BJ (cell line): ENCODE data around the gene ZC3HAV1. TPM values are rescaled to one million over a fixed set of nuclear protein-coding genes. Genes with fewer than 3 reads are reported as not detected.

Source experiments
- CTCF ChIA-PET: fragments of 350-600 bp; formaldehyde crosslinking; extraction: SDS; loops from one replicate; lab custom pipeline; 2021; ENCODE audit warnings: antibody characterized with exemption, inconsistent platforms; lab: Yijun Ruan, JAX
- POLR2A ChIA-PET: fragments of 300-600 bp; sonication (Branson Sonifier 250); formaldehyde crosslinking; extraction: SDS; loops from one replicate; lab custom pipeline; 2021; ENCODE audit warnings: antibody characterized with exemption; lab: Charles Lee
- DNase-seq: peaks from one replicate; pipeline ENCODE4 v3.0.0-alpha.2; 2011; ENCODE audit warnings: low read depth
- H3K27me3 ChIP-seq: 2 replicates; pipeline ENCODE4 v1.6.0; 2011; ENCODE audit warnings: low read length; ENCODE audit not compliant: control insufficient read depth, insufficient read depth
- H3K36me3 ChIP-seq: 2 replicates; pipeline ENCODE4 v1.5.1; 2011; ENCODE audit warnings: low read length; ENCODE audit not compliant: control insufficient read depth, insufficient read depth
- H3K4me3 ChIP-seq: 2 replicates; pipeline ENCODE4 v1.5.1; 2011; ENCODE audit warnings: low read depth, mild to moderate bottlenecking, control low read depth, low read length
- polyA plus RNA-seq: library from polyadenylated mRNA; depleted of rRNA; stranded (reverse); fragments of >200 nt; gene quantifications from 2 replicates; pipeline ENCODE4 v1.2.3, GENCODE V29; 2011
- TF ChIP-seq, protein P1 (sequence below): IDR thresholded peaks from 2 replicates; pipeline ENCODE4 v1.5.1; 2011; ENCODE audit warnings: low read depth, mild to moderate bottlenecking, control low read depth, inconsistent platforms, low read length, moderate library complexity; ENCODE audit not compliant: insufficient read depth

The ZC3HAV1 gene
- polyA plus RNA-seq, 1 experiment: 21.7 TPM

DNA sequence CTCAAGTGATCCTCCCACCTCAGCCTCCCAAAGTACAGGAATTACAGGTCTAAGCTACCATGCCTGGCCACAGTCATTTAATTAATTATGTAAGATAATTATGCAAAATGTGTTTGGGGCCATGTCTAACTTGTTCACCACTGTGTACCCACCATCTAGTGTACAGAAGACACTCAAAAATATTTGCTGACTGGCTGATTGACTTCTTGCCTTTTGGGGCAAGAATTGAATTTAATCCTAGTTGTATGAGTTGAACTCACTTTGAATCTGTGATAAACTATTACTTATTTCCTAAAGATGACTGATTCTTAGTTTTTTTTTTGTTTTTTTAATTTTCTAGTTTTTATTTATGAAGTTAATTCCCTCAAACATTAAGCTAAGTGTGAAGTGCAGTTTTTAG, 57.9 kb downstream of the ZC3HAV1 start:
- Histone ChIP-seq H3K4me3 (no peak overlapping the region), H3K36me3 (peaks cover 6% of the 10 kb centered on the region), H3K27me3 (no peaks in the 10 kb centered on the region)
- TF ChIP-seq, protein P1, sequence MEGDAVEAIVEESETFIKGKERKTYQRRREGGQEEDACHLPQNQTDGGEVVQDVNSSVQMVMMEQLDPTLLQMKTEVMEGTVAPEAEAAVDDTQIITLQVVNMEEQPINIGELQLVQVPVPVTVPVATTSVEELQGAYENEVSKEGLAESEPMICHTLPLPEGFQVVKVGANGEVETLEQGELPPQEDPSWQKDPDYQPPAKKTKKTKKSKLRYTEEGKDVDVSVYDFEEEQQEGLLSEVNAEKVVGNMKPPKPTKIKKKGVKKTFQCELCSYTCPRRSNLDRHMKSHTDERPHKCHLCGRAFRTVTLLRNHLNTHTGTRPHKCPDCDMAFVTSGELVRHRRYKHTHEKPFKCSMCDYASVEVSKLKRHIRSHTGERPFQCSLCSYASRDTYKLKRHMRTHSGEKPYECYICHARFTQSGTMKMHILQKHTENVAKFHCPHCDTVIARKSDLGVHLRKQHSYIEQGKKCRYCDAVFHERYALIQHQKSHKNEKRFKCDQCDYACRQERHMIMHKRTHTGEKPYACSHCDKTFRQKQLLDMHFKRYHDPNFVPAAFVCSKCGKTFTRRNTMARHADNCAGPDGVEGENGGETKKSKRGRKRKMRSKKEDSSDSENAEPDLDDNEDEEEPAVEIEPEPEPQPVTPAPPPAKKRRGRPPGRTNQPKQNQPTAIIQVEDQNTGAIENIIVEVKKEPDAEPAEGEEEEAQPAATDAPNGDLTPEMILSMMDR: no peak
- POLR2A ChIA-PET: interaction anchor here (0.7 kb wide), 1 partner anchor 178 kb away, joined by 3 read pairs; no protein-coding TSS in a partner anchor
- no peak for DNase-seq
- CTCF ChIA-PET: interaction anchor here (0.6 to 1.7 kb wide), 2 partner anchors 205 to 294 kb away, joined by 3 read pairs; no protein-coding TSS in a partner anchor

DNA sequence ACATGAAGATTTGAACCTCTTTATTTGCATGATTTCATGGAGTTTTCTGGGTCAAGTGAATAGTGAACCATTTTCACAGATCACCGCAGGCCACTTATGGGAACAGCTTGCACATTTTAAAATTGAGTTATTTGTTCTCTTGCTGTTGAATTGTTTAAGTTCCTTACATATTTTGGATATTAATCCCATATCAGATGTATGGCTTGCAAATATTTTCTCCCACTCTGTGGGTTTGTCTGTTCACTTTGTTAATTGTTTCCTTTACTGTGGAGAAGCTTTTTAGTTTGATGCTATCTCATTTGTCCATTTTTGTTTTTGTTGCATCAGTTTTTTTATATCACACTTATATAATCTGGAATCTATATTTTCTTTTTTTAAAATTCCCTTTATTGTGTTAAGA, 59.6 kb downstream of the ZC3HAV1 start:
- Histone ChIP-seq H3K27me3 (no peaks in the 10 kb centered on the region), H3K36me3 (peaks cover 8% of the 10 kb centered on the region), H3K4me3 (no peak overlapping the region)
- TF ChIP-seq, protein P1: no peak
- POLR2A ChIA-PET: no interaction called here
- DNase-seq: no peak
- CTCF ChIA-PET: interaction anchor here (1.9 kb wide), 1 partner anchor 164 kb away, joined by 5 read pairs; no protein-coding TSS in a partner anchor

DNA sequence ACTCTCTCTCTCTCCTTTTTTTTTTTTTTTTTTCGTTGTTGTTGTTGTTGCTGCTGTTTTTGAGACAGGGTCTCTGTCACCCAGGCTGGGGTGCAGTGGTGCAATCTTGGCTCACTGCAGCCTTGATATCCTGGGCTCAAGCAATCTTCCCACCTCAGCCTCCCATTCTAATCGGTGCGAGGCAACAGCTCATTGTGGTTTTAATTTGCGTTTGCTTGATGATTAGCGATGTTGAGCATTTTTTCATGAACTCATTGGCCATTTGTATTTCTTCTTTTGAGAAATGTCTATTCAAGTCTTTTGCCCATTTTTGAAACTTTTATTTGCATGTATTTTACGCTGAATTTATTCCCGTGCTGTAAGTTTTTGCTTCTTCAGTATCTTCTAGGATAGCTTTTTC, 60.4 kb downstream of the ZC3HAV1 start:
- H3K36me3 ChIP-seq: peaks cover 6% of the 10 kb centered on the region
- DNase-seq: no peak
- CTCF ChIA-PET: interaction anchor here (1.9 kb wide), 1 partner anchor 163 kb away, joined by 5 read pairs; no protein-coding TSS in a partner anchor
- POLR2A ChIA-PET: no interaction called here
- TF ChIP-seq, protein P1: no peak
- H3K4me3 ChIP-seq: no peak overlapping the region
- H3K27me3 ChIP-seq: no peaks in the 10 kb centered on the region

DNA sequence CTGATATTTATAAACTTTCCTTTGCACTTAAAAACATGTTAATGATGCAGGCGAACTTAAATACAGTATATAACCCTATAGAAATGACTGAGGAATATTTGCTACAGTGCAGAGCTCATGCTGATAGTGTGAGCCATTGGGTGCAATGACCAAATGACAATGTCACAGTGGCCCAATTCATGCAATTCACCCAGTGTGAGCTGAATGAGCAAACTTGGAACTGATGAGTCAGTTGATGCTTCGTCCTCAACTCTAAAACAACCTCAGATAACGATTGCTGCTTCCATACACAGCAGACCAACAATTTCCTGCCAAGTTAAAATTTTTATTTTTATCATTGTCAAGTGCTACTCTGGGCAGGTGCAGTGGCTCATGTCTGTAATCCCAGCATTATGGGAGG, 61.5 kb downstream of the ZC3HAV1 start:
- POLR2A ChIA-PET: no interaction called here
- Histone ChIP-seq H3K4me3 (no peak overlapping the region), H3K36me3 (peaks cover 5% of the 10 kb centered on the region), H3K27me3 (no peaks in the 10 kb centered on the region)
- TF ChIP-seq, protein P1: no peak
- CTCF ChIA-PET: no interaction called here
- no peak for DNase-seq

DNA sequence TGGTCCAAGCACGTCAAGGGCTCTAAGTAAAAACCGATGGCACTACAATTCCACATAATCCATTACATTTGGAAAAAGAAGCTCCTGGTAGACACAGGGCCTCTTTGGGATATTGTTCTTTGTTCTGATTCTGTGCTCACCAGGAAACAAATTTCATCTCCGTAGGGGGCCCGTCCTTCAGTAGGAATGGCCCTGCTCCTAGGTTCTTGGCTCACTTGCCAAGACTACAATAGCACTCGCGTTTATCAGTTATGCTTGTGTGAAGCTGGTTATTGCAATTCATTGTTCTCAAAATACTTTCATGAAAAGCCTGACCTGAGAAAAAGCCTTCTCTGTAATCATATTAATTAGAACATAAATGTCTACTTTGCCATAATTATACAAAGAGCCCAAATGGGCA, 63.4 kb downstream of the ZC3HAV1 start:
- ChIA-PET CTCF (interaction anchor here (1.1 kb wide), 1 partner anchor 29 kb away, joined by 3 read pairs; no protein-coding TSS in a partner anchor), POLR2A (interaction anchor here (0.6 kb wide), 1 partner anchor 60 kb away, joined by 8 read pairs; no protein-coding TSS in a partner anchor)
- DNase-seq: no peak
- Histone ChIP-seq H3K27me3 (no peaks in the 10 kb centered on the region), H3K4me3 (no peak overlapping the region), H3K36me3 (peaks cover 4% of the 10 kb centered on the region; the same call in 1 of the 2 replicates)
- TF ChIP-seq, protein P1: no peak
